HL-60 (cell line): ENCODE measurements around the gene CYGB.
"Not testable (repeated sequence)": the region's sequence is repeated elsewhere in the genome, so short reads cannot be mapped to it uniquely, and the experiment has no call there.

Experiments
- DNase-seq, 2 experiments: peaks; one replicate each; pipeline ENCODE4 v3.0.0-alpha.2; 2010 to 2020; ENCODE audit warnings: low read depth in 1 of 2, low spot score in 1 of 2
- H3K27ac ChIP-seq: fragments of 250-450 bp; sonication (Bioruptor Pico); replicated peaks from 2 replicates; pipeline ENCODE4 v1.5.1; 2020; ENCODE audit warnings: mild to moderate bottlenecking, moderate library complexity
- H3K27me3 ChIP-seq: fragments of 250-450 bp; sonication (Bioruptor Pico); 2 replicates; pipeline ENCODE4 v1.5.1; 2021; ENCODE audit warnings: mild to moderate bottlenecking, moderate library complexity; ENCODE audit not compliant: insufficient read depth, poor library complexity, severe bottlenecking
- H3K4me3 ChIP-seq: replicated peaks from 2 replicates; pipeline ENCODE4 v1.5.1; 2011; ENCODE audit warnings: mild to moderate bottlenecking, control low read depth, low read length; ENCODE audit not compliant: insufficient read depth
- CTCF ChIP-seq: IDR thresholded peaks from one replicate; pipeline ENCODE4 v1.5.1; 2011; ENCODE audit warnings: low read length, control low read depth, inconsistent platforms; ENCODE audit not compliant: insufficient read depth
- GABPA ChIP-seq: IDR thresholded peaks from 2 replicates; pipeline ENCODE4 v1.6.1; 2012; ENCODE audit warnings: low read depth
- POLR2AphosphoS5 ChIP-seq: IDR thresholded peaks from 2 replicates; pipeline ENCODE4 v1.6.1; 2012; ENCODE audit warnings: low read depth
- REST ChIP-seq: IDR thresholded peaks from 2 replicates; pipeline ENCODE4 v1.6.1; 2012; ENCODE audit warnings: low read depth; ENCODE audit not compliant: insufficient replicate concordance
- SPI1 ChIP-seq: IDR thresholded peaks from 2 replicates; pipeline ENCODE4 v1.6.1; 2012; ENCODE audit warnings: low read depth, mild to moderate bottlenecking, borderline replicate concordance

Gene CYGB

GRCh38 chr17:76561332-76561731, 23.8 kb upstream of the CYGB start:
- H3K27ac ChIP-seq = peak overlapping the region; percentile 96
- no peaks in the 10 kb centered on the region for H3K27me3 ChIP-seq
- no peak for DNase-seq
- H3K4me3 ChIP-seq = no peak overlapping the region
- TF ChIP-seq CTCF (no peak), SPI1 (no peak), GABPA (no peak), POLR2AphosphoS5 (no peak), REST (no peak)

- H3K27ac ChIP-seq = peak overlapping the region; percentile 96
- TF ChIP-seq REST (no peak), CTCF (no peak), GABPA (no peak), SPI1 (no peak), POLR2AphosphoS5 (no peak)
- DNase-seq = no peak
- no peaks in the 10 kb centered on the region for H3K27me3 ChIP-seq
- H3K4me3 ChIP-seq = peak overlapping the region; percentile 83
Observed at GRCh38 chr17:76560877-76561221, 23.3 kb upstream of the CYGB start.

- TF ChIP-seq SPI1 = no peak
- TF ChIP-seq GABPA = no peak
- TF ChIP-seq POLR2AphosphoS5 = no peak; the same call in 1 of the 2 replicates
- no peak for TF ChIP-seq CTCF
- TF ChIP-seq REST = no peak
- Histone ChIP-seq H3K4me3 (peak overlapping the region; percentile 83), H3K27ac (peak overlapping the region; percentile 96), H3K27me3 (no peaks in the 10 kb centered on the region)
- DNase-seq = peak in 1 of 2 experiments; percentile 53
Observed at GRCh38 chr17:76560036-76560876, 22.7 kb upstream of the CYGB start.

GRCh38 chr17:76559460-76559859, 22.0 kb upstream of the CYGB start:
- peak overlapping the region; percentile 96 for H3K27ac ChIP-seq
- H3K27me3 ChIP-seq = not testable (repeated sequence)

More at GRCh38 chr17:76559460-76559859, 22.0 kb upstream of the CYGB start:
- peak overlapping the region; percentile 83 for H3K4me3 ChIP-seq
- DNase-seq = not testable (repeated sequence)
